ENCODE results near the gene ENOX1. TPM values are rescaled to one million over a fixed set of nuclear protein-coding genes. Genes with fewer than 3 reads are reported as not detected.

The ENOX1 gene
- total RNA-seq, 2 experiments from 2014 or later: 0.09 TPM

DNA sequence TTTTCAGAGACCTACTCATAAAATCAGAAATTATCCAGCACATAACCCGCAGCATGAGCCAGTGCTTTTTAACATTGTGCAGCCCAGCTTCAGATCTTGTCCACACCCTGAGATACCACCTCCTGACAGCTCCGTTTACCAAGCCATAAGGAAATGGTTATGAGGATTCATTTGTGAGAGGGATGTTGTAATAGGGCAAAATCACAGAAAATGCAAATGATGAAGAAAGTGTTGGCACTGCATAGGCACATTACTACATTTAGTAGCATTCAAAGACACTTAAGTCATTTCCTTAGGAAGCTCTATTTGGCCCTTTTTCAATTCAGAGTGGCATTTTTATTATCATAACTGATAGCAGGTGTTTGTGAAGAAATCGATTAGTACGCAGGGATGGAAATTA, 485.9 kb downstream of the ENOX1 start:
- intact Hi-C loops (cut with micrococcal nuclease): no loop called here
- DNase-seq (no peak), ATAC-seq (no peak)
- ChIA-PET CTCF (no interaction called here), POLR2A (no interaction called here)
- TF ChIP-seq CTCF (IDR thresholded peaks at IDR 0.05): no peak
- no peaks in the 10 kb centered on the region for H3K9me3 Mint-ChIP-seq
- H3K4me3 Mint-ChIP-seq: no peak overlapping the region
- no peaks in the 10 kb centered on the region for H3K4me1 Mint-ChIP-seq (ENCODE audit: low read depth)
- H3K27me3 Mint-ChIP-seq: peaks cover 12% of the 10 kb centered on the region
- no peak overlapping the region for H3K27ac Mint-ChIP-seq
- no peaks in the 10 kb centered on the region for H3K36me3 Mint-ChIP-seq (ENCODE audit: low read depth)

DNA sequence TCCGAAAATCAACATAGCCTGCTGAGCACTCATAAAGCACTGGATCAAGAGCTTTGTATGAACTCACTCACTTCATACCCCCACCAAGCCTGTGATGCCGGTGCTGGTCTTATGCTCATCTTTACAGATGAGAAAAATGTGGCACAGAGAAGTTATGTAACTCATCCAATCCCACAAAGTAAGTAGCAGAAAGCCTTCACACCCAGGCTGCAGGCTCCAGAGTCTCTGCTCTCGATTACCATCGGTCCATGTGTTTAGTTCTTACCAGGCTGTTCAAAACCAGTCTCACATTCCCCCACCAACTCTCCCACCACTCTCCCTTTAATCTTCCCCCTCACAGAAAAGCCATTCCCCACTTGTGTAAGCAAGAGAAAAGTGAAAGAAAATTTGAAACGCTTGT, 487.4 kb downstream of the ENOX1 start:
- ChIA-PET CTCF (no interaction called here), POLR2A (no interaction called here)
- ATAC-seq (no peak), DNase-seq (no peak)
- no peaks in the 10 kb centered on the region for H3K9me3 Mint-ChIP-seq
- no peaks in the 10 kb centered on the region for H3K4me1 Mint-ChIP-seq (ENCODE audit: low read depth)
- intact Hi-C loops (cut with micrococcal nuclease): no loop called here
- H3K27ac Mint-ChIP-seq: no peak overlapping the region
- no peaks in the 10 kb centered on the region for H3K36me3 Mint-ChIP-seq (ENCODE audit: low read depth)
- no peak for TF ChIP-seq CTCF (IDR thresholded peaks at IDR 0.05)
- H3K4me3 Mint-ChIP-seq: no peak overlapping the region
- peaks cover 12% of the 10 kb centered on the region for H3K27me3 Mint-ChIP-seq

DNA sequence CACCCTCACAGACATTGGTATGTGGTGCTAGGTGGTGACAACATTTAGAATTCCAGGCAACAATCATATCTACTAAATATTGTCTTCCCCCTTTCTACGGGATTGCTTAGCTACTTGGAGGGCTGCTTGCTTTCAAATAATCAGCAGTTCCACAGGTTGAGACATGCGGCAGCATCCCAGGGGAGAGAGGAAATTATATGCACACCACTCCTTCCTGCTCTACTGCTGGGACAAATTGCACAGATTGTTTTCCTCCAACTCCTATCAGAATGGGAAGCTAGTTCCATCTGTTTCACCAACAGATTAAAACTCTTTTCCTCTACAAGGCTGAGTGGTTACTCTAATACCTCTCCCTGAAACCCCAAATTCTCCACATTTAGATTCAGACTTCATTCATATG, 488.0 kb downstream of the ENOX1 start:
- Mint-ChIP-seq H3K27me3 (peaks cover 12% of the 10 kb centered on the region), H3K9me3 (no peaks in the 10 kb centered on the region), H3K4me3 (no peak overlapping the region), H3K27ac (no peak overlapping the region), H3K36me3 (ENCODE audit: low read depth) (no peaks in the 10 kb centered on the region), H3K4me1 (ENCODE audit: low read depth) (no peaks in the 10 kb centered on the region)
- intact Hi-C loops (cut with micrococcal nuclease): no loop called here
- DNase-seq (no peak), ATAC-seq (no peak)
- no peak for TF ChIP-seq CTCF (IDR thresholded peaks at IDR 0.05)
- ChIA-PET CTCF (no interaction called here), POLR2A (interaction anchor here (0.6 kb wide), 1 partner anchor 385 kb away, joined by 5 read pairs; no protein-coding TSS in a partner anchor)

DNA sequence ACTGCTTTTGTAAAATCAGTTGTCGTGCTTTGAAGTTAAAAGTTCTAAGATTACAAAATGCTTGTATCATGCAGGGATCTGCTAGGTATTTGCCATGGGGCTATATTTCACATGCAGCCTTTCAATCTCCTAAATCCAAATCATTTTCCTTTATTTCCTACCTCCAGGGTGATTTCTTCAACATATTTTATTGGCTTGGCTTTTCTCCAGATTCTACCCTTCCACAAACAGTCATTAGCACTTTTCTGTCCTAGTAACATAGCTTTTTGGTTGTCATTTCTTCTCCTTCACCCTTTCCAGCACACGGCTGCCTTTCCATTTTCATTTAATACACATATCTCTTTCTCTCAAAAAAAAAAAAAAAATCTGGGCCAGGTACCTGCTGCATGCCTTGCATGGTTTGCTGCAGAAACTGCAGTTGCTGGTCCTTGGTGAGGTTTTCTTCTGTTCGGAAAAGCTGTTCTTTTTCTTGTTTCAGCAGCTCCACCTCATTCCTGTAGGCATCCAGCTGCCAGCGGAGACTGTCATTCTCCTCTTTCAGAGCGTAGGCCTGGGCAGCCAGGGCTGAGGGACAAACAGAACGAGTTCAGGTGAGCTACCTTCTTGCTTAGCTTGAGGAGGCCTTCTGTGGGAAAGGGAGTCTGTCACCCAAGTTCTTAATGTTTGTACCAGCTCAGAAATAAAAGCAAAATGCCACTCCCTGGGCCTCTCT, 488.6 kb downstream of the ENOX1 start:
- Mint-ChIP-seq H3K9me3 (no peaks in the 10 kb centered on the region), H3K27me3 (peaks cover 12% of the 10 kb centered on the region), H3K4me1 (ENCODE audit: low read depth) (no peaks in the 10 kb centered on the region), H3K36me3 (ENCODE audit: low read depth) (no peaks in the 10 kb centered on the region), H3K27ac (no peak overlapping the region), H3K4me3 (no peak overlapping the region)
- no peak for ATAC-seq
- POLR2A ChIA-PET: interaction anchor here (0.6 kb wide), 1 partner anchor 384 kb away, joined by 5 read pairs; no protein-coding TSS in a partner anchor
- DNase-seq: no peak
- CTCF ChIA-PET: no interaction called here
- intact Hi-C loops (cut with micrococcal nuclease): no loop called here
- no peak for TF ChIP-seq CTCF (IDR thresholded peaks at IDR 0.05)

- TF ChIP-seq CTCF (IDR thresholded peaks at IDR 0.05): no peak
- ChIA-PET CTCF (no interaction called here), POLR2A (no interaction called here)
- Mint-ChIP-seq H3K36me3 (ENCODE audit: low read depth) (no peaks in the 10 kb centered on the region), H3K27ac (no peak overlapping the region), H3K4me1 (ENCODE audit: low read depth) (no peaks in the 10 kb centered on the region), H3K4me3 (no peak overlapping the region), H3K9me3 (no peaks in the 10 kb centered on the region), H3K27me3 (peaks cover 12% of the 10 kb centered on the region)
- ATAC-seq (no peak), DNase-seq (no peak)
- intact Hi-C loops (cut with micrococcal nuclease): no loop called here
Observed at GRCh38 chr13:43295825-43296564, 490.8 kb downstream of the ENOX1 start.
